H1 (cell line): ENCODE measurements around the gene FHOD1. TPM values are rescaled to one million over a fixed set of nuclear protein-coding genes. Genes with fewer than 3 reads are reported as not detected.

Experiments
- CTCF ChIA-PET: fragments of 300-600 bp; sonication (Branson Sonifier 250); formaldehyde crosslinking; loops from one replicate; lab custom pipeline; 2021; ENCODE audit not compliant: partially characterized antibody; lab: Charles Lee
- POLR2A ChIA-PET: fragments of 300-600 bp; sonication (Branson Sonifier 250); formaldehyde crosslinking; loops from one replicate; lab custom pipeline; 2021; ENCODE audit warnings: inconsistent platforms; ENCODE audit not compliant: partially characterized antibody; lab: Charles Lee
- DNase-seq, 2 experiments: peaks; one replicate each; pipeline versions ENCODE4 v3.0.0 to v3.0.0-alpha.2; 2010 to 2022; ENCODE audit warnings: low spot score in 2 of 2, low read depth in 1 of 2, mixed read lengths in 1 of 2
- FAIRE-seq: peaks from 2 replicates; lab custom pipeline; 2011; peaks lifted over from hg19 to GRCh38; lab: Jason Lieb, UNC
- H2AFZ ChIP-seq: 2 replicates; pipeline ENCODE4 v1.8.1; 2012; ENCODE audit warnings: low read length, inconsistent platforms
- H2AK5ac ChIP-seq: 2 replicates; pipeline ENCODE4 v1.6.1; 2013; ENCODE audit warnings: low read depth, low read length
- H2BK120ac ChIP-seq: replicated peaks from 2 replicates; pipeline ENCODE3; 2013; ENCODE audit warnings: low read depth, low read length, inconsistent platforms
- H2BK12ac ChIP-seq: 2 replicates; pipeline ENCODE4 v1.6.1; 2013; ENCODE audit warnings: low read depth, low read length
- H2BK15ac ChIP-seq: 2 replicates; pipeline ENCODE4 v1.6.1; 2013; ENCODE audit warnings: low read length
- H2BK20ac ChIP-seq: 2 replicates; pipeline ENCODE4 v1.6.1; 2013; ENCODE audit warnings: low read length
- H2BK5ac ChIP-seq: 2 replicates; pipeline ENCODE4 v1.6.1; 2013; ENCODE audit warnings: low read depth, low read length
- H3K14ac ChIP-seq: 2 replicates; pipeline ENCODE4 v1.6.1; 2013; ENCODE audit warnings: inconsistent platforms; ENCODE audit not compliant: insufficient read length
- H3K18ac ChIP-seq: 2 replicates; pipeline ENCODE4 v1.6.1; 2013; ENCODE audit warnings: low read length; ENCODE audit errors: extremely low read depth
- H3K23ac ChIP-seq: 2 replicates; pipeline ENCODE4 v1.6.1; 2013; ENCODE audit warnings: inconsistent platforms; ENCODE audit not compliant: insufficient read length
- H3K23me2 ChIP-seq: 2 replicates; pipeline ENCODE4 v1.6.1; 2013; ENCODE audit warnings: low read depth, low read length
- H3K27ac ChIP-seq: 2 replicates; pipeline ENCODE4 v1.6.1; 2011; ENCODE audit warnings: low read depth, low read length, inconsistent platforms
- H3K27me3 ChIP-seq, 4 experiments: replicated peaks in 1 of 4; 1 replicate in 1 of 4; 2 replicates in 3 of 4; pipeline versions ENCODE4 v1.6.1 to v1.8.1; 2011 to 2013; ENCODE audit warnings: low read length in 3 of 4, mild to moderate bottlenecking in 3 of 4, inconsistent platforms in 2 of 4, mixed read lengths in 2 of 4, moderate library complexity in 1 of 4; ENCODE audit not compliant: control insufficient read depth in 3 of 4, insufficient read depth in 3 of 4; ENCODE audit errors: extremely low read depth in 1 of 4
- H3K36me3 ChIP-seq, 4 experiments: 2 replicates each; pipeline versions ENCODE4 v1.6.1 to v1.8.1; 2011 to 2013; ENCODE audit warnings: mild to moderate bottlenecking in 4 of 4, low read length in 3 of 4, moderate library complexity in 2 of 4, control low read depth in 1 of 4, inconsistent platforms in 1 of 4; ENCODE audit not compliant: insufficient read depth in 4 of 4, control insufficient read depth in 2 of 4
- H3K4ac ChIP-seq: replicated peaks from 2 replicates; pipeline ENCODE3; 2013; ENCODE audit warnings: low read length, low read depth, mixed read lengths, inconsistent platforms; ENCODE audit not compliant: insufficient read length
- H3K4me1 ChIP-seq, 4 experiments: replicated peaks in 1 of 4; 1 replicate in 1 of 4; 2 replicates in 3 of 4; pipeline versions ENCODE4 v1.6.1 to v1.8.1; 2011 to 2013; ENCODE audit warnings: low read length in 3 of 4, inconsistent platforms in 2 of 4, mixed read lengths in 1 of 4; ENCODE audit not compliant: insufficient read depth in 4 of 4, control insufficient read depth in 3 of 4
- H3K4me2 ChIP-seq, 2 experiments: 2 replicates each; pipeline versions ENCODE4 v1.6.1 to v1.8.1; 2011 to 2013; ENCODE audit warnings: low read depth in 2 of 2, low read length in 2 of 2, control low read depth in 1 of 2, inconsistent platforms in 1 of 2, mild to moderate bottlenecking in 1 of 2; ENCODE audit not compliant: insufficient read depth in 1 of 2
- H3K4me3 ChIP-seq, 4 experiments: fragments of 200-600, 300-600 bp in 1 of 4; sonication (generic), shearing (Covaris generic), sonication (Bioruptor Twin) in 1 of 4; 2 replicates each; pipeline versions ENCODE4 v1.5.1 to v1.8.1; 2011 to 2016; ENCODE audit warnings: low read length in 4 of 4, low read depth in 3 of 4, control low read depth in 2 of 4, inconsistent platforms in 2 of 4, mild to moderate bottlenecking in 2 of 4, mixed read lengths in 1 of 4, moderate library complexity in 1 of 4; ENCODE audit not compliant: insufficient read depth in 2 of 4; ENCODE audit errors: extremely low read depth in 1 of 4
- H3K56ac ChIP-seq: replicated peaks from 2 replicates; pipeline ENCODE3; 2013; ENCODE audit warnings: low read depth, mild to moderate bottlenecking, mixed read lengths, low read length, inconsistent platforms; ENCODE audit not compliant: insufficient read length
- H3K79me1 ChIP-seq: 2 replicates; pipeline ENCODE4 v1.6.1; 2013; ENCODE audit warnings: low read depth, low read length, control low read depth
- H3K79me2 ChIP-seq, 2 experiments: 2 replicates each; pipeline versions ENCODE4 v1.6.1 to v1.8.1; 2012 to 2013; ENCODE audit warnings: low read length in 2 of 2, mild to moderate bottlenecking in 2 of 2, inconsistent platforms in 1 of 2; ENCODE audit not compliant: insufficient read depth in 2 of 2, control insufficient read depth in 1 of 2
- H3K9ac ChIP-seq, 4 experiments: replicated peaks in 1 of 4; 1 replicate in 1 of 4; 2 replicates in 3 of 4; pipeline versions ENCODE4 v1.6.1 to v1.8.1; 2011 to 2013; ENCODE audit warnings: low read depth in 3 of 4, low read length in 3 of 4, control low read depth in 2 of 4, mild to moderate bottlenecking in 2 of 4, moderate library complexity in 2 of 4, inconsistent platforms in 1 of 4; ENCODE audit errors: extremely low read depth in 1 of 4
- H3K9me3 ChIP-seq, 2 experiments: 2 replicates each; pipeline versions ENCODE4 v1.6.1 to v1.8.1; 2012 to 2013; ENCODE audit warnings: mild to moderate bottlenecking in 2 of 2, moderate library complexity in 2 of 2, control low read depth in 1 of 2, inconsistent platforms in 1 of 2, low read depth in 1 of 2, low read length in 1 of 2, mixed read lengths in 1 of 2; ENCODE audit not compliant: insufficient read depth in 2 of 2
- H4K20me1 ChIP-seq, 2 experiments: replicated peaks in 1 of 2; 2 replicates each; pipeline versions ENCODE3 to v1.8.1; 2011 to 2013; ENCODE audit warnings: inconsistent platforms in 2 of 2, low read length in 2 of 2, mild to moderate bottlenecking in 1 of 2; ENCODE audit not compliant: insufficient read depth in 2 of 2, control insufficient read depth in 1 of 2
- H4K5ac ChIP-seq: 2 replicates; pipeline ENCODE4 v1.6.1; 2013; ENCODE audit warnings: low read length, low read depth, mixed read lengths, inconsistent platforms; ENCODE audit not compliant: insufficient read length
- H4K8ac ChIP-seq: 2 replicates; pipeline ENCODE4 v1.8.0; 2013; ENCODE audit warnings: mild to moderate bottlenecking, moderate library complexity, low read length, inconsistent platforms; ENCODE audit not compliant: insufficient read depth; ENCODE audit errors: extremely low read depth
- H4K91ac ChIP-seq: replicated peaks from 2 replicates; pipeline ENCODE3; 2013; ENCODE audit warnings: low read length, mixed read lengths, inconsistent platforms; ENCODE audit not compliant: insufficient read length
- BACH1 ChIP-seq: IDR thresholded peaks from 2 replicates; pipeline ENCODE4 v1.6.1; 2012; ENCODE audit warnings: low read length, improper control_type of control experiment
- CTBP2 ChIP-seq: IDR thresholded peaks from 2 replicates; pipeline ENCODE4 v1.7.0; 2011; ENCODE audit warnings: borderline replicate concordance, mild to moderate bottlenecking, moderate library complexity, mixed read lengths, low read length; ENCODE audit not compliant: insufficient read depth, insufficient read length
- RXRA ChIP-seq: IDR thresholded peaks from 2 replicates; pipeline ENCODE4 v1.6.1; 2011; ENCODE audit warnings: low read depth, mild to moderate bottlenecking, low read length, moderate library complexity; ENCODE audit not compliant: insufficient read depth
- SIRT6 ChIP-seq: IDR thresholded peaks from one replicate; pipeline ENCODE4 v1.7.1; 2012; ENCODE audit warnings: low read length, inconsistent platforms
- WGBS, 2 experiments: shearing (Covaris generic) in 1 of 2; methylation state at CpG; one replicate each; pipeline versions ENCODE4 v1.1.6 to v1.1.7; 2013 to 2015; ENCODE audit warnings: low lambda C conversion rate in 2 of 2, mixed read lengths in 2 of 2, inconsistent platforms in 1 of 2, low coverage in 1 of 2, missing lambda C conversion rate in 1 of 2; ENCODE audit not compliant: insufficient replicate concordance in 2 of 2, insufficient coverage in 1 of 2, insufficient read length in 1 of 2; ENCODE audit errors: extremely low coverage in 1 of 2, missing lambda C conversion rate in 1 of 2; 5-methylcytosine and 5-hydroxymethylcytosine counted together
- polyA plus RNA-seq, 7 experiments: library from polyadenylated mRNA; depleted of rRNA in 3 of 7; stranded (reverse) in 5 of 7; unstranded in 2 of 7; fragments of >200 nt in 5 of 7; fragments of 200-250 nt in 2 of 7; gene quantifications; 1 replicate in 5 of 7; 2 replicates in 1 of 7; 4 replicates in 1 of 7; pipeline versions ENCODE4 v1.2.1 to v1.2.3, GENCODE V29; 2011 to 2013; ENCODE audit warnings: missing spikeins in 2 of 7, mixed read lengths in 2 of 7
- total RNA-seq: library from RNA; stranded (reverse); fragmentation: NEBNext Ultra II Directional; extraction: Animal tissue kit (Norgen Biotek cat#: 25700); gene quantifications from 2 replicates; pipeline ENCODE4 v1.2.1, GENCODE V29; 2021

FHOD1 gene
- total and polyA plus RNA-seq, 2 of the 8 experiments (the other 6 are each of a cell fraction or from before 2014, with no cell fraction given), result 31.3 to 60.7 TPM

DNA sequence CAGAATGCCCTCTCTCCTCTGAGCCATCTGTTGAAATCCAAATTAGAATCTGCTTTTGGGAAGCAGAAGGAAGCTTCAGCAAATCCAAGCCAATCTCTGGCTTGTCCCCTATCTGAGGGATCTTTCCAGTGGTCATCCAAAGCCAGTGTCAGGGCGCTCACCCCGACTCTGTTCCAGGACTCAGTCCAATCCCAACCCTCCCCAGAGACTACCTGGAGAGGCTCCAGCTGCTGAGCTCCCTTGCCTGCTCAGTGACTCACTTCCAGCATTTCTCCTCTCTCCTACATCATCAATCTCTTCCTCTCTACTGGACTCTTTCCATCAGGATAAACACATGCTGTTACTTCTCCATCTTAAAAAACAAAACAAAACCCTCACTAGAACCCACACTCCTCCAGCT is 65.9 kb downstream of the FHOD1 start:
- no peak for FAIRE-seq
- TF ChIP-seq SIRT6, result no peak
- TF ChIP-seq CTBP2, result no peak
- no peak for TF ChIP-seq RXRA
- TF ChIP-seq BACH1, result no peak
- TF ChIP-seq, all 59 proteins: peak for 0

More for the DNA sequence above, 65.9 kb downstream of the FHOD1 start:
- no peak overlapping the region for H3K23ac ChIP-seq
- H3K79me1 ChIP-seq, result no peaks in the 10 kb centered on the region
- no peak overlapping the region for H3K4me3 ChIP-seq
- 93% methylated on average over 2 of the region's 2 CpGs; no CpG with 5 or more reads in 1 of the 2 experiments for WGBS, 2 experiments
- DNase-seq, result no peak
- H3K4ac ChIP-seq, result no peak overlapping the region
- H4K91ac ChIP-seq, result no peak overlapping the region
- H3K4me1 ChIP-seq, result peaks cover 0 to 25% (median 16%) of the 10 kb centered on the region in 4 experiments; a peak in 5 of 7 replicates
- H2BK15ac ChIP-seq, result no peak overlapping the region
- CTCF ChIA-PET, result interaction anchor here (0.7 to 8.2 kb wide), 5 partner anchors 12 to 163 kb away, joined by 3 to 78 read pairs (median 3); partner anchors contain the start of genes FBXL8, HSF4 and TRADD
- H3K9me3 ChIP-seq, result no peaks in the 10 kb centered on the region
- H4K20me1 ChIP-seq, result peaks cover 5 to 28% of the 10 kb centered on the region in 2 experiments
- no peak overlapping the region for H4K5ac ChIP-seq
- H3K79me2 ChIP-seq, result peaks cover 0 to 5% of the 10 kb centered on the region in 2 experiments; a peak in 1 of 4 replicates
- H2BK5ac ChIP-seq, result no peak overlapping the region
- H2AK5ac ChIP-seq, result no peak overlapping the region
- H3K56ac ChIP-seq, result no peak overlapping the region
- H4K8ac ChIP-seq, result no peak overlapping the region
- H3K27ac ChIP-seq, result no peak overlapping the region
- no peaks in the 10 kb centered on the region; a peak in 1 of 8 replicates for H3K36me3 ChIP-seq
- POLR2A ChIA-PET, result interaction anchor here (1.0 kb wide), 1 partner anchor 11 kb away, joined by 4 read pairs; the partner anchor contains the start of gene NOL3
- H3K9ac ChIP-seq, result no peak overlapping the region
- no peak overlapping the region for H2BK120ac ChIP-seq
- H3K4me2 ChIP-seq, result no peak overlapping the region
- H2AFZ ChIP-seq, result no peak overlapping the region
- no peak overlapping the region for H2BK20ac ChIP-seq
- no peak overlapping the region for H2BK12ac ChIP-seq
- H3K23me2 ChIP-seq, result peaks cover 21% of the 10 kb centered on the region
- no peak overlapping the region for H3K14ac ChIP-seq
- no peak overlapping the region for H3K18ac ChIP-seq
- peaks cover 14 to 44% (median 36%) of the 10 kb centered on the region in 4 experiments for H3K27me3 ChIP-seq
